GM19455 (cell line): ENCODE results near the gene THAP9.
A peak's percentile ranks its signal among the peaks of the same experiment; 100 is the strongest.
"Not testable (repeated sequence)": the region's sequence is repeated elsewhere in the genome, so short reads cannot be mapped to it uniquely, and the experiment has no call there.

Source experiments
- ATAC-seq: cut with Tn5 transposase; IDR thresholded peaks from one replicate; pipeline ENCODE4 v1.9.1; 2021; ENCODE audit not compliant: unreplicated experiment

THAP9 gene, protein sequence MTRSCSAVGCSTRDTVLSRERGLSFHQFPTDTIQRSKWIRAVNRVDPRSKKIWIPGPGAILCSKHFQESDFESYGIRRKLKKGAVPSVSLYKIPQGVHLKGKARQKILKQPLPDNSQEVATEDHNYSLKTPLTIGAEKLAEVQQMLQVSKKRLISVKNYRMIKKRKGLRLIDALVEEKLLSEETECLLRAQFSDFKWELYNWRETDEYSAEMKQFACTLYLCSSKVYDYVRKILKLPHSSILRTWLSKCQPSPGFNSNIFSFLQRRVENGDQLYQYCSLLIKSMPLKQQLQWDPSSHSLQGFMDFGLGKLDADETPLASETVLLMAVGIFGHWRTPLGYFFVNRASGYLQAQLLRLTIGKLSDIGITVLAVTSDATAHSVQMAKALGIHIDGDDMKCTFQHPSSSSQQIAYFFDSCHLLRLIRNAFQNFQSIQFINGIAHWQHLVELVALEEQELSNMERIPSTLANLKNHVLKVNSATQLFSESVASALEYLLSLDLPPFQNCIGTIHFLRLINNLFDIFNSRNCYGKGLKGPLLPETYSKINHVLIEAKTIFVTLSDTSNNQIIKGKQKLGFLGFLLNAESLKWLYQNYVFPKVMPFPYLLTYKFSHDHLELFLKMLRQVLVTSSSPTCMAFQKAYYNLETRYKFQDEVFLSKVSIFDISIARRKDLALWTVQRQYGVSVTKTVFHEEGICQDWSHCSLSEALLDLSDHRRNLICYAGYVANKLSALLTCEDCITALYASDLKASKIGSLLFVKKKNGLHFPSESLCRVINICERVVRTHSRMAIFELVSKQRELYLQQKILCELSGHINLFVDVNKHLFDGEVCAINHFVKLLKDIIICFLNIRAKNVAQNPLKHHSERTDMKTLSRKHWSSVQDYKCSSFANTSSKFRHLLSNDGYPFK

DNA sequence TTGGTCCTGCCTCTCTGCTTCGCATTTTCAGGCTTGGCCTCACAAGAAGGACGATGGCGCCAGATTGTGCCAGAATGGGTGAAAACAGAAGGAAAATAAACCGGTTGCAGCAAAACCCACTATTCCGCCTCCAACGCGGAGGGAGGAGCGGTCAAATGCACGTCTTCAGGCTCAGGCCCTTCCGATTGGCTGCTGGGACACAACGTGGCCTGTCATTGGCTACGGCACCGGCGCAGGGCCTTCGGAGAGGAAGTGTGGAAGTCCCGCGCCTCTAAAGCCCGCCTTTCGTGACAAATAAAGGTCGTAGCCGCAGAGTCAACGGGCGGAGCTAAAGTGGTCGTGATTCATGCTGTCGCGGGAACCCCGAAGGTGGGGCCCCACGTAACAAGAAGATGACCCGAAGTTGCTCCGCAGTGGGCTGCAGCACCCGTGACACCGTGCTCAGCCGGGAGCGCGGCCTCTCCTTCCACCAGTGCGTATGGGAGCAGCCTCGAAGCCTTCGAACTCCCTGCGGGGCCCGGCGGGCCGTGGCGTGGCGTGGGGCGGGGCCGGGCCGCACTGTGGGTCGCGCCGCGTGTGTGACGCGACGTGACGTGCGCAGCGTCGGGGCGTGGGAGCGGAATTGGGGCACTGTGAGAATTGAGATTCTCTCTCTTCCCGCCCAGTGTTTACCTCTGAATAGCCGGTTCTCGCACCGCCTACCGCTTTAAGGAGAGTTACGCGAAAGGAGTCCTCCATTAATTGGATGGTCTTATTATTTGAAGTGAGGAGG is at the start of gene THAP9:
Gene THAP9, plus strand, starts transcription at position 325 of the 772 bp plus-strand sequence. Its CDS starts 68 bp downstream, at position 393.
- peak; percentile 90 for ATAC-seq

DNA sequence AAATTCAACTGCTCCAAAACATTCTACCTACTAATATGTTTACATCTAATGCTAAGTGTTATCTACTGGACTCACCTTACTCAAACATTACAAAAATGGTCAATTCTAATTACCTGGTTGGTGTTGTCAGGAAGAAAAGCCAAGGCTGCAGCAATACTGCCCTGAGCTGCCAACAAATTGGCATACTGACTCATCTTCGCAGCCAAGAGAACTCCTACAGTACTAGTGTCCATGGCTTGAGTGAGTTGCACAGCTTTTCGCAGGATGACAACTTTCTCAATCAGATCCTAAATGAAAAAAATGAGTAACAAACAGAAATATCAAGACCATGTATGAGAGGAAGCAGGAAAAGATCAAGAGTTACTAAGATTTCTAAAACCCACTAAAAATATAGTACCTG is 49.2 kb upstream of the THAP9 start:
- no peak for ATAC-seq

DNA sequence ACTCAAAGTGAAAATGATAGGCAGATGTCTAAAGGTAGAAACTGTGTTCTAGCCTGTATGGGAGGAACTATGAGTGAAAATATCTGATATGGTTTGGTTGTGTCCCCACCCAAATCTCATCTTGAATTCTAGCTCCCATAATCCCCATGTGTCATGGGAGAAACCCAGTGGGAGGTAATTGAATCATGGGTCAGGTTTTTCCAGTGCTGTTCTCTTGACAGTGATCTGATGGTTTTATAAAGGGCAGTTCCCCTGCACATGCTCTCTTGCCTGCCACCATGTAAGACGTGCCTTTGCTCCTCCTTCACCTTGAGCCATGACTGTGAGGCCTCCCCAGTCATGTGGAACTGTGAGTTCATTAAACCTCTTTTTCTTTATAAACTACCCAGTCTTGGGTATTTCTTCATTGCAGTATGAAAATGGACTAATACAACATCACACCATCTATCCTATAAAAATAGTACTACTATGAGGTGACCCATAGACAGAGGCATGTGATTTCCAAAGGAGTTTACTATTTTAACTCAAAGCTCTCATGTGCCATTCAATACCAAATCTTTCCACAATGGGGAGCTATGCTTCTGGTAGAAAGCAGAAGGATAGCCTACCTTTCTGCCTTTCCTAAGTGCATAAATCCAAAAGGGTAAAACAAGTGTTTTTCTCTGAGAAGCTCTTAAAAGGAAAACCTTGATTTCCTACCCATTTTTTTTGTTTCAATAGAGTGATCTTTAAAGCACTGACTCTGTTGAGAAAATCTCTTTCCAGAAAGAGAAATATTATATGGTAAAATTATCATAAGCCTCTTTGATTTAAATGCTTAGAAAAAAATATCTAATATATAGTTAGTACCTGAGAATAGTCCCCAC is 48.4 kb upstream of the THAP9 start:
- no peak for ATAC-seq

DNA sequence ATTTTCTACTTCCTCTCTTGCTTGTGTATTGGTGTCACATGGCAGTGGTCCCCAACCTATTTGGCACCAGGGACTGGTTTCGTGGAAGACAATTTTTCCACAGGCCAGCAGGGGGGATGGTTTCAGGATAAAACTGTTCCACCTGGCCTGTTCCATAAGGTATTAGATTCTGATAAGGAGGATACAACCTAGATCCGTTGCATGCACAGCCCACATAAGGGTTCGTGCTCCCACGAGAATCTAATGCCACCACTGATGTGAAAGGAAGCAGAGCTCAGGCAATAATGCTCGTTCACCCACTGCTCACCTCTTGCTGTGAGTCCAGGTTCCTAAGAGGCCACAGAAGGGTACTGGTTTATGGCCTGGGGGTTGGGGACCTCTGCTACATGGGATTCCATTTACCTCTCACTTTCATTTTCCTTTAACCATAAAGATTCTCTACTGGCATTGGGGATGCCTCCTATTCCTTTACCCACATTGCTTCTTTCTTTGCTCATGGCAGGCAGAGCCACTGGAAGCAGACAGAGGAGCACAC is 47.7 kb upstream of the THAP9 start:
- no peak for ATAC-seq

DNA sequence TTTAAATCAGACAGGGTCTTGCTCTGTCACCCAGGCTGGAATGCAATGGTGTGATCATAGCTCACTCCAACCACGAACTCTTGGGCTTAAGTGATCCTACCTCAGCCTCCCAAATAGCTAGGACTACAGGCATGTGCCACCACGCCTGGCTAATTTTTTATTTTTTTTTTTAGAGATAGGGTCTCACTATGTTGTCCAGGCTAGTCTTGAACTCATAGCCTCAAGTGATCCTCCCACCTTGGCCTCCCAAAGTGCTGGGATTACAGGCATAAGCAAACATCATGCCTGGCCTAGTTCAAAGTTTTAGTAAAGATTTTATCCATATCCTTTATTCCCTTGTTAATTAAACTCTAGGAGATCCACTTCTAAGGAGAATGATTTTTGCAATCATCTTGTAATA is 40.0 kb upstream of the THAP9 start:
- not testable (repeated sequence) for ATAC-seq

DNA sequence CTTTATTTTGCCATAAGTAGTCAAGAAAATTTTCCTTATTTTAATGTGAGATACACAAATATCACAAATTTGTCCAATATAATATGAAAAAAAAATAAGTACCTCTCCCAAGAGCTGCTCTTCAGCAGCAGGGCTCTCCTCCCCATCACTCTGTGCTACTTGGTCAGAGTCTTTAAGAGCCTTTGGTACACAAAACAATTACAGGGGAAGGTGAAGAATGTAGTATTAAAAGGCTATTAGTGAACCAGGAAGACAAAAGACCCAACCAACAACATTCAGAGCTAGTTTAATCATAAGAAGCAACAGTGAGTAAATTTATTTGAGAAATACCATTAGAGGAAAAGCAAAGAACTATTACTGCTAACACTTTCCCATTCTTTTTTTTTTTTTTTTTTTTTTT is 39.0 kb upstream of the THAP9 start:
- no peak for ATAC-seq

DNA sequence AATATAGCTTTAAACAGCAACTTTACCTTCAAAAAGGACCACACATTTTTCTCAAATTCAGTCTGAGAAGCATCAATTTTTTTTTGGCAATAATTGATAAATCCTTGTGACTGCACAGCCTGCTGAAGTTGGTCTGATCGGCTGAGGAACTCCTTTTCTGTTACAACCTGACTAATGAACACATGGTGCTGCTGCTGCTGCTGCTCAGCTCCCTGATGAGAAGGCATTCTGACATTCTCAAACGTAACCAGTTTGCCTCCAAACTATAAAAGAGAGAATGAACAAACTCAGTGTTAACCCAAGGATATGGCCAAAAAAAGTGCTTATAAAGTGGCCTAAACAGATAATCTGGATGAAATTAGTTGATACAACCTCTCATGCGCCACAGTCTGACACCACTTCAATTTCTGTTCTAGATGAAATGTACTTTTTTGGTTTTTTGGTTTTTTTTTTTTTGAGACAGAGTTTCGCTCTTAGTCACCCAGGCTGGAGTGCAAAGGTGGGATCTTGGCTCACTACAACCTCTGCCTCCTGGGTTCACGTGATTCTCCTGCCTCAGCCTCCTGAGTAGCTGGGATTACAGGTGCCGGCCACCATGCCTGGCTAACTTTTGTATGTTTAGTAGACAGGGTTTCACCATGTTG is 36.1 kb upstream of the THAP9 start:
- ATAC-seq, result no peak

DNA sequence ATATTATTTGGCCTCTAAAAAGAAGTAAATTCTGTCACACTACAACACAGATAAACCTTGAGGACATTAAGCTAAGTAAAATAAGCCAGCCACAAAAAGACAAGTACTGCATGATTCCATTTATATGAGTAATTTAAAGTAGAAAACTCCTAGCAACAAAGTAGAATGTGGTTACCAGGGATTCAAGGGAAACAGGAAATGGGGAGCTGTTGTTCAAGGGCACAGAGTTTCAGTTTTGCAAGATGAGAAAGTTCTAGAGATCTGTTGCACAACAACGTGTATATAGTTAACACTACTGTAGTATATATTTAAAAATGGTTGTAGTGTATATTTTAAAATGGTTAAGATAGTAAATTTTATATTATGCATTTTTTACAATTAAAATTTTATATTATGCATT is 34.9 kb upstream of the THAP9 start:
- ATAC-seq, result no peak

DNA sequence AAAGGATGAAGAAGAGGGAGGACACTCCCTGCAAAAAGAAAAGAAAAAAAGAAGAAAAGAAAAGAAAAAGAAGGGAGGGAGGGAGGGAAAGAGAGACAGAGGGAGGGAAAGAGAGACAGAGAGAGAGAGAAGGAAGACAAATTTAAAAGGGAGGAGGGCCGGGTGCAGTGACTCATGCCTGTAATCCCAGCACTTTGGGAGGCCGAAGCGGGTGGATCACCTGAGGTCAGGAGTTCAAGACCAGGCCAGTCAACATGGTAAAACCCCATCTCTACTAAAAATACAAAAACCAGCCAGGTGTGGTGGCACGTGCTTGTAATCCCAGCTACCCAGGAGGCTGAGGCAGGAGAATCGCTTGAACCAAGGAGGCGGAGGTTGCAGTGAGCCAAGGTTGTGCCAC is 34.5 kb upstream of the THAP9 start:
- ATAC-seq, result not testable (repeated sequence)

DNA sequence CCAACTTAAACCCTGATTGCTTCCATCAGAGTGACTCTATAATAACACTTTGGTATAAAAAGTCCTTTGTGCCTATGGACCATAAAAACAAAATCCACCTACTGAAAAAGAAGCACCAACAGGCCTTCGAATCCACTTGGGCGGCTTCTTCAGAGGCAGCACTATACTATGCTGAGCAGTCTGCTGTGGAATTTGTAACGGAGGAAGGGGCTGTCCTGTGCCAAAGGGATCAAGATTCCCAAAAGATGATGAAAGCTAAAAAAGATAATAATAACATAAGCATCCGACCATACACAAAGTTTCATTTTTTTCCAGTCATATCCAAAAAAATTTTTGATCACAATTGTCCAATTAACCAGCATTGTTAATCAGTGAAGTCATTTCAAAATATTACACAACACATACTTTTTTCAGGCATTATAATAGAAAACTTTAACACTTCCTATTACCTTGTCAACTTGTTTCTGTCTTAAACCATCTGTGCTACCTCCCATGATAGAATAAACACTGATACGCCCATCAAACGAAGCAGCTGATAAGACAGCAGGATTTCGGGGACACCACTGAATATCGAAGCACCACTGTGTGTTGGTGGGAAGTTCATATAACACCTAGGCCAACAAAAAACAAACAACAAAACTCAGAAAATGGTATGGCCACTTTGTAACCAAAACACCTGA is 33.7 kb upstream of the THAP9 start:
- no peak for ATAC-seq

DNA sequence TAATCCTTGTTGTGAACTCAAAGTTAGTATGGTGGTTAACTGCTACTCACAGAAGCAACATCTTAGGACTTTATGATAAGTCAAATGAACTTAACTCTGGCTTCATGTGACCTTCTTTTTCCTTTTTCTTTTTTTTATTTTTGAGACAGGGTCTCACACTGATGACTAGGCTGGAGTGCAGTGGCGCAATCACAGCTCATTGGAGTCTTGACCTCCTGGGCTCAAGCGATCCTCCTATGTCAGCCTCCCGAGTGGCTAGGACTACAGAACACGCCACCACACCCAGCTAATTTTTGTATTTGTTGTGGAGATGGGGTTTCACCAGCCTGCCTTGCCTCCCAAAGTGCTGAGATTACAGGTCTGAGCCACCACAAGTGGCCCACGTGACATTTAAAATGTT is 32.0 kb upstream of the THAP9 start:
- ATAC-seq, result no peak

DNA sequence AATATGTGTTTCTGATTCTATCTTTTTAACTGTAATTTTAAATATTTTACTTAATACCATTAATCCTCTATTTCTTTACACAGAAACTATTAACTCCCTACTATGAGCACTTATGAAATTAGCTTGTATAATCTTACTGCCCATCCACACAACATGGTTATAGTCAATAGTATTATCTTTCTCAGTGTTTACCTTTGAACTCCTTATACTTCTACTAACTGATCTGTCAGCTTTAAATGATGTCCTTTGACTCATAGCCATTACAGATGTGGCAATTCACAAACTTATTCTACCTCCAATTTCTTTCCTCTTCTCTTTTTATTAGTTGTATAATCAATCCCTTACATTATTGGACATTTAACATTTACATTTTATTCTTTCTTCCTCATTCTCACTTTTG is 15.1 kb upstream of the THAP9 start:
- ATAC-seq, result no peak

DNA sequence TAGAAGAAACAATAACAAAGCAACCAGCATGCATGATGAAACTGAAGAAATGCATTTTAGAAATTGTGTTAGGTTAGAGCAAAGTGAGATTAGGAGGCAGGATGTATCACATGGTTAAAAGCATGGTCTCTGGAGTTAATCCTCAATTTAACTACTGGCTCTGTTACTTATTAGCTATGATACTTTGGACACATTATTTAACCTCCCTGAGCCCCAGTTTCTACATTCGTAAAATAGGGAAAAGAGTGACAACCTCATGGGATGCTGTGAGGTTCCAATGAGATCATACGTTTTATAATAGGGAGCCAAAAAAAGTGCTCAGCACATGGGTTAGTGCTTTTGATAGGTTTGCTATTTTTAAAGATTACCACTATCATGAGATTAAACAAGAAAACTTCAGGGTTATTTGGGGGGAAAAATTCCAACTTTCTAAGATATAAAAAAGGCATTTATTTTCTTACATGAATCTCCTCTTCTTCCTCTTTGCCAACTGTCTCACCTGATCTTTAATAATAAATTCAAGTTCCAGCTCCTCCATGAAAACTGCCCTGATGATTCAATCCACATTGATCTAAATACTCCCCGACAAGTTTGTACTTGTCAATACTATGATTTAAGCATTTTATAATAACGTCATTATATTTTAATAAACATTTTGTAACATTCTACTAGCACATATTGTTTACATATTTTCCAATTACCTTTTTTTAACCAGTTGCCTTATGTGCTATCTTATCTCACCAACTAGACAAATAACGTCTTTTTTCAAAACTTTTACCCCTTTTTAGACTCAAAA is 14.2 kb upstream of the THAP9 start:
- ATAC-seq, result no peak

DNA sequence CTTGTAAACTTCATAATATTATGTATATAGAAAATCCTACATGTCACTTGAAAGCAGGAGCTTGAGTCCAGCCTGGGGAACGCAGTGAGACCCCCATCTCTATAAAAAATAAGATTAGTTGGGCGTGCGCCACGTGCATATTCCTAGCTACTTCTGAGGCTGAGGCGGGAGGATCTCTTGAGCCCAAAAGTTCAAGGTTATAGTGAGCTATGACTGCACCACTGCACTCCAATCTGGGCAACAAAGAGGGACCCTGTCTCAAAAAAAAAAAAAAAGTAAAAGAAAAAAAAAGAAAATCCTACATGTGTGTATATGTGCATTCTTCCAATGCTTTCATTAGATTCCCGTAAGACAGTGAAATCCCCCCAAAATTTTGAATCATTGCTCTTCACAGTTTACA is 11.2 kb upstream of the THAP9 start:
- ATAC-seq, result no peak

DNA sequence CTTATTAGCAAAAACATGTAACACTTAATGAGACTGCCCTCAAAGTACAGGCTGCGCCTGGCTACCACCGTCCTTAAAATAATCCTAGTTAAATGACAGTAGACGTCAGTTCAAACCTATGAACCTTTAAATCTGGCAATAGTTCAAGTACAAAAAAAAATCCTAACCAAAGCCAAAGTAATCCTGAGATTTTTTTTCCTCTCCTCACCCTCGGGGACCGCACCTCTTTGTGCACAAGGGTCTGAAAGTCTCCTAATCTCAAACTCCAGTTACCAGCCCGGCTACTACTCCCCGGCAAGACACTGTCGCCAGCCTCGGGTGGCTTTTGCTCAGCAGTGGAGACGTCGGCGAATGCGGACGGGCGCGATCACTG is 10.0 kb upstream of the THAP9 start:
- ATAC-seq, result no peak

DNA sequence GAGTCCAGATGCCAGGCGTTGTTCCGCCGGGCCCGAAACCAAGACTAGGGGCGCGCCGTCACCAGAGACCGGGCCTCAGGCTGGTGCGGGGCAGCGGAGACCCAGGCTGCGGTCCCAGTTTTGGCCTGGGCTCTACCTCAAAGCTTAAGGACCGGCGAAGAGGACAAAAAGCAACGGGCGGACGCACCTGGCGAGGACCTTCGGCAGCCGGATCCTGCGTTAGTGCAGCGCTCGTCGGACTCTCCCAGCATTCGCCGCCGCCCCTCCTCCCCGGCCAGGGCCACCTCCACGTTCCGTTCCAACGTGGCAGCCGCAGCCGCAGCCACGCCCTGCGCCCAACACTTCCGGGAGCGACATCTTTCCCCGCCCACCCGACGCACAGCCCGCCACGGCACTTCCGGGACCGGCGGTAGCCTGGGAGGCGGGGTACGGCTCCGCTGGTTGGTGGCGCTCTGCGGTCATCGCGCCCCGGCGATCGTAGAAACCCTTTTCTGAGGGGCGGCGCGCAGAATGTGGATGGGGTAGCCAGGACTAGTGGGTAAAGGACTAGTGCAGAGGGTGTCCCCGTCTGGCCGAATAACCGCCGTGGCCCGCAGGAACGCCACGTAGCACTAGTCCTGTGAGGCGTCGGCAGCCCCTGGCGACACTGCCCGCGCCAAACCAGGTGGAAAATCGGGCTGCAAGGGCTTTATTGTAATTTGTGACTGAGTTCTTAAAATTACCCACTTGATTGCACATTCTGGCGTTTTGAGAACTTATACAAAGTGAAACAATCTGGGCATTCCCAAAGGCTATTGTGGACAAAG is 9.4 kb upstream of the THAP9 start, which contains the start of gene SEC31A:
Gene SEC31A, minus strand, starts transcription at position 253 of the 806 bp plus-strand sequence. CDS start 9,217 bp downstream, outside the sequence.
- ATAC-seq, result peak; percentile 92

DNA sequence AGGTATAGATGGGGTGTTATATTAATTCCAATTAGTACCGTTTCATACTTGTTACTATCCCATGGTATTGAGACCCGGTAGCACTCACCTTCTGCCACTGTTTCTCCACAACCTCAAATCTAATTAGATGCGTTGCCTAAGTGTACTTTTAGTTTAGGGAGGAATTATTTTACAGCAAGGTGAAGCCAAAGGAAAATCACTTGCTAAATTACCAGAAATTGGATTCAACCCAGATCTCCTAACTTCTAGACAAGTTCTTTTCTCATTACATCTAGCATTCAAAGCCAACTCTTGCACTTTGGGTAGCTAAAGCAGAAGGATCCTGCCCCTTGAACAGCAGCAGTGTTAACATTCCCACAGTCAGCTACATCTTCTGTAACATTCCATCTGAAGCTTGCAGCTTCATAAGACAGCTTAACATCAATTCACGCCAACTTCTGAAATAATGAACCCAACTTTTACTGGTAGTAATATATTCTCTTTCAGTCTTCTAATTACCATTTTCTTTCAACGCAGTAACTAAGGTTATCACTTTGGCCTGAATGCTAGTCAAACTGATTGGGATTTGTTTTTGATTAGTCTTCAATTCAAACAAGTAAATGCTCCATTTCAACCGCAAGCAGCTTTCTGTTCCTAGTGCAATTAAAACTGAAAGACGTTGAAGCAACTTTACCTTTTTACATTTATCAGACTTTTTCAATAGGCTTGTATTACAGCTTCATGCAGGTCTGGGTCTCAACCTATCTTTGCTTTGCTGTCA is 8.6 kb upstream of the THAP9 start:
- ATAC-seq, result peak; percentile 6
